GM21717 (cell line): Measurements from ENCODE around the gene OR13C2.

ENCODE experiments used
- ATAC-seq: cut with Tn5 transposase; IDR thresholded peaks from one replicate; pipeline ENCODE4 v1.9.1; 2021; ENCODE audit warnings: mild to moderate bottlenecking, moderate library complexity; ENCODE audit not compliant: unreplicated experiment

Gene OR13C2

DNA sequence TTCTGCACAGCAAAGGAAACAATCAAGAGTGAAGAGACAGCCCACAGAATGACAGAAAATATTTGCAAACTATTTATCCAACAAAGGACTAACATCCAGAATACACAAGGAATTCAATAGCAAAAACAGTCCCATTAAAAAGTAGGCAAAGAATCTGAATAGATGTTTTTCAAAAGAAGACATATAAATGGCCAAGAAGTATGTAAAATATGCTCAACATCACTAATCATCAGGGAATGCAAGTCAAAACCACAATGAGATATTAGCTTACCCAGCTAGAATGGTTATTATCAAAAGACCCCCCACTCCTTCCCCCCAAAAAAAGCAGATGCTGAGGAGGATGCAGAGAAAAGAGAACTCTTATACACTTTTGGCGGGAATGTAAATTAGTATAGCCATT is 49.9 kb downstream of the OR13C2 start:
- no peak for ATAC-seq
